IPS-18a (cell line): ENCODE measurements around the gene SFSWAP.

Experiments
- H3K27ac ChIP-seq: one replicate; pipeline ENCODE4 v1.5.1; 2013; ENCODE audit warnings: low read length
- H3K27me3 ChIP-seq: one replicate; pipeline ENCODE4 v1.6.1; 2013; ENCODE audit warnings: mild to moderate bottlenecking, low read length; ENCODE audit not compliant: control insufficient read depth, insufficient read depth
- H3K36me3 ChIP-seq: one replicate; pipeline ENCODE4 v1.6.1; 2013; ENCODE audit warnings: low read depth, low read length; ENCODE audit not compliant: control insufficient read depth
- H3K4me1 ChIP-seq: one replicate; pipeline ENCODE4 v1.6.1; 2013; ENCODE audit warnings: low read depth, low read length; ENCODE audit not compliant: control insufficient read depth
- H3K4me3 ChIP-seq: one replicate; pipeline ENCODE4 v1.5.1; 2013; ENCODE audit warnings: low read length
- H3K9ac ChIP-seq: one replicate; pipeline ENCODE4 v1.6.1; 2013; ENCODE audit warnings: mild to moderate bottlenecking, low read length, moderate library complexity
- H3K9me3 ChIP-seq: one replicate; pipeline ENCODE4 v1.6.1; 2013; ENCODE audit warnings: low read depth, low read length; ENCODE audit not compliant: control insufficient read depth

SFSWAP gene

DNA sequence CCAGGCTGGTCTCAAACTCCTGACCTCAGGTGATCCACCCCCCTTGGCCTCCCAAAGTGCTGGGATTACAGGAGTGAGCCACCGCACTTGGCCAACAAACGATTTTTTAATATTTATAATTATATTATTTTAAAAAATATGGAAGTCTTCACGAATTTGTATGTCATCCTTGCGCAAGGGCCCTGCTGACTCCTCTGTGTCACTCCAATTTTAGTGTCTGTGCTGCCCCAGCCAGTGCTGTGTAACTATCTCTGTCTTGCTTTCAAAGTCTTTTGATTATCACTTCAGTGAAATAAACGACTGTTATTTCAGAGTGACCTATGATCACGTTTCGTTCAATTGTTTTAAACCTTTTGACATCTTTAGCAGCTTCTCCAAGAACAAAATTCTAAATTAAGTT, 104.2 kb downstream of the SFSWAP start:
- Histone ChIP-seq H3K27me3 (no peaks in the 10 kb centered on the region), H3K4me1 (no peaks in the 10 kb centered on the region), H3K9ac (no peak overlapping the region), H3K36me3 (no peaks in the 10 kb centered on the region), H3K4me3 (no peak overlapping the region), H3K27ac (no peak overlapping the region), H3K9me3 (no peaks in the 10 kb centered on the region)

DNA sequence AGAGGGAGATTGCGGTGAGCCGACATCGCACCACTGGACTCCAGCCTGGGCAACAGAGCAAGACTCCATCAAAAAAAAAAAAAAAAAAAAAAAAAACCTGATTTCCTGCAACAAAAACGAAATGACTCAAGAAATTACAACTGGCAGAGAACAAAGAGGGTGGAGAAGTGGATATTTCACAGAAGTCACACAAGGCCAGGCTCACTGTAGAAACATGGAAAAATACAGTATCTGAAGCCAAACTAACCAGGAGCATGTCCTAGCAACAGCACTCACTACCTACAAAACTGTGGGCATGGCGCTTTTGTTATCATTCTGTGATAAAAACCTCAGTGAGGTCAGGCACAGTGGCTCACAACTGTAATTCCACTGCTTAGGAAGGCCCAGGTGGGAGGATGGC, 105.6 kb downstream of the SFSWAP start:
- H3K4me1 ChIP-seq = no peaks in the 10 kb centered on the region
- no peak overlapping the region for H3K9ac ChIP-seq
- H3K4me3 ChIP-seq = no peak overlapping the region
- no peak overlapping the region for H3K27ac ChIP-seq
- no peaks in the 10 kb centered on the region for H3K36me3 ChIP-seq
- H3K27me3 ChIP-seq = no peaks in the 10 kb centered on the region
- H3K9me3 ChIP-seq = no peaks in the 10 kb centered on the region

DNA sequence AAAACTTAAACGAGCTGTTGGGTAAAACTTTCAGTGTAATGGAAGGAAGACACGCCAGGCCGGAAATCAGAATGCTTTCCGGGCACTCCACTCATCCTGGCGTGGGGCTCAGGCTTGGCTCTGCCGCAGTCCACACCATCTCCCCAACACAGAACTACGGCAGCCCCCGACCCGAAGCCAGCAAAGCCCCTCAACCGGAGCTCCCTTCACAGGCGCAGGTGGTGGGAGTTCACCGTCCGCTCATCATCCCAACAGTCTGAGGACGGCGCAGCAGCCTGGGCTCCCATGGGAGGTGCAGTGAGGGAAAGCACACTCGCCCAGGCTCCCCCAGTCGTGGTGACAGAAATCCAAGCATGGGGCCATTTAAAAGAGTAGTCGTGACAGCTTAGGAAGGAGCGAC, 106.4 kb downstream of the SFSWAP start:
- Histone ChIP-seq H3K4me1 (no peaks in the 10 kb centered on the region), H3K9me3 (no peaks in the 10 kb centered on the region), H3K27ac (no peak overlapping the region), H3K9ac (no peak overlapping the region), H3K36me3 (no peaks in the 10 kb centered on the region), H3K4me3 (no peak overlapping the region), H3K27me3 (no peaks in the 10 kb centered on the region)

DNA sequence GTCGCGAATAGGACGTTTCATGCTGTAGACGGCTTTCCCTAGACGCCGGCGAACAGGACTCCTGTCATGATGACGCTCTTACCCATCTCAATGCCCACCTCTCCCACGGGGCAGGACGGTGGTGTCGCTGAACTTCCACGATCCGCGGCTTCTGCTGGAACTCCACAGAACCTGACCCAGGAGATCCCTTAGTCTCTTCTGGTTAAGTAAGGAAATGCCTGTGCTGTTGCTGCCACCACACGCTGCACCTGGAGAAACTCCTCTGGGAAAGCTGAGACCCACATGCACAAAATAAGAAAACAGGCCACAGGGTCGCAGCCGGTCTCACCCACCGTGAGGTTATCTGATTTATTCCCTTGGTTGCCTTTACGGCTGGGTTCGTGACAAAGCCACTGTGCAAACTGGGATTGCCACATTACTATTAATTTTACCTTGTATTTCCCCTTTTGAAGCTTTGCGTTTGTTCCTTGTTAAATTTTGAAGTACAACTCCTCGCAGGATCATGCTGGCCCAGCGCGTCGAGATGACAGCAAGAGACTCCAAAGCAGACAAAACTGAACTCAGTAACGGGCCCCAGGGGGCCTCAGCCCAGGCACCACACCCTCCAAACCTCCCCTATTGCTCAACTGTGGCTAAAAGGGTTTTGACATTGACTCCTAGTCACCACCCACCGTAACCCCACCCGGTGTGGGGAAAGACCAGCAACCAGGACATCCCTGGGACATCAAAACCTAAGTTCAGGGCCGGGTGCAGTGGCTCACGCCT, 108.1 kb downstream of the SFSWAP start:
- no peaks in the 10 kb centered on the region for H3K4me1 ChIP-seq
- H3K4me3 ChIP-seq = no peak overlapping the region
- no peak overlapping the region for H3K27ac ChIP-seq
- no peak overlapping the region for H3K9ac ChIP-seq
- no peaks in the 10 kb centered on the region for H3K36me3 ChIP-seq
- no peaks in the 10 kb centered on the region for H3K9me3 ChIP-seq
- H3K27me3 ChIP-seq = no peaks in the 10 kb centered on the region

DNA sequence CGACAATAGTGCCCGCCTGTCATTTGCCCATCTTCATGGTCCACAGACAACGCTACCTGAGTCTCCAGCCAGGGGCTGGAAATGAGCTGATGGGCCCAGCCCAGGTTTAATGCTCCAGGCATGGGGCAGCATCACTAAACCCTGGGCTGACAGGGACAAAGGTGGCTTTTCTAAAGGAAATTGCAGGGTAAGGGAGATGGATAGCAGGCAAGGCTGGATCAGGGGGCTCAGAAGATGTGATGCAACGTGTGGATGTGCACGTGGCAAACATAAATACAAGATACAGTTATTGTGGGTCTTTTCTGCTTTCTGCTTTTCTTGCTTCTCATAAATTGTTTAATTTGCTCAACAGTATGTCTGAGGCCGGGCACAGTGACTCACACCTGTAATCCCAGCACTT, 113.6 kb downstream of the SFSWAP start:
- no peak overlapping the region for H3K4me3 ChIP-seq
- H3K9me3 ChIP-seq = no peaks in the 10 kb centered on the region
- H3K36me3 ChIP-seq = no peaks in the 10 kb centered on the region
- no peak overlapping the region for H3K27ac ChIP-seq
- no peak overlapping the region for H3K9ac ChIP-seq
- H3K4me1 ChIP-seq = no peaks in the 10 kb centered on the region
- H3K27me3 ChIP-seq = peaks cover 7% of the 10 kb centered on the region

DNA sequence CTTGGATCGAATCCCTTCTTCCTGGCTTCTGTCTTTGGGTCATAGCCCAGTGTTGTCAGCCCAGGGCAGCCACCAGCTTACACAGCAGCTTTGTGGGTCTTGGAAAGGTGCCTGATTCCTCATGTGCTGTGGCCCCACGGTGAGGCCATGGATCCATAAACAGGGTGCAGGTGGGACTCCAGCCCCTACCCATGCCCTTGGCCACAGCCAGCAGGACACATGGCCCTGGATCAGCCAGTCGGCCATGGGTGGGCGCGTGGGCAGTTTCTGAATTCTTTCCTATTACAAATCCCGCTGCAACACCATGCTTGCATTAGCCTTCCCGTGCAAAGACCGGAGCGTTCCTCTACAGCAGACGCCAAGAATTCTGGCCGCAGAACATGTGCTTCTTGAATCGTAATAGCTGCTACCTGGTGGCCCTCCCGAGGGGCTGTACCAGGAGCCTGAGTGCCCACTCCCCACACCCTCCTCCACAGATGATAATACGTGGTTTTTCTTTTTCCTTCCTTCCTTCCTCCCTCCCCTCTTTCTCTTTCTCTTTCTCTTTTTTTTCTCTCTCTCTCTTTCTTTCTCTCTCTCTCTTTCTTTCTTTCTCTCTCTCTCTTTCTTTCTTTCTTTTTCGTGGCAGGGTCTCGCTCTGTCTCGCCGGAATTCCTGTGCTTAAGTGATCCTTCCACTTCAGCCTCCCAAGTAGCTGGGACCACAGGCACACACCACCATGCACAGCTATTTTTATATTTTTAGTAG, 114.4 kb downstream of the SFSWAP start:
- Histone ChIP-seq H3K27ac (no peak overlapping the region), H3K4me1 (no peaks in the 10 kb centered on the region), H3K36me3 (no peaks in the 10 kb centered on the region), H3K9ac (no peak overlapping the region), H3K9me3 (no peaks in the 10 kb centered on the region), H3K4me3 (no peak overlapping the region), H3K27me3 (peaks cover 13% of the 10 kb centered on the region)

DNA sequence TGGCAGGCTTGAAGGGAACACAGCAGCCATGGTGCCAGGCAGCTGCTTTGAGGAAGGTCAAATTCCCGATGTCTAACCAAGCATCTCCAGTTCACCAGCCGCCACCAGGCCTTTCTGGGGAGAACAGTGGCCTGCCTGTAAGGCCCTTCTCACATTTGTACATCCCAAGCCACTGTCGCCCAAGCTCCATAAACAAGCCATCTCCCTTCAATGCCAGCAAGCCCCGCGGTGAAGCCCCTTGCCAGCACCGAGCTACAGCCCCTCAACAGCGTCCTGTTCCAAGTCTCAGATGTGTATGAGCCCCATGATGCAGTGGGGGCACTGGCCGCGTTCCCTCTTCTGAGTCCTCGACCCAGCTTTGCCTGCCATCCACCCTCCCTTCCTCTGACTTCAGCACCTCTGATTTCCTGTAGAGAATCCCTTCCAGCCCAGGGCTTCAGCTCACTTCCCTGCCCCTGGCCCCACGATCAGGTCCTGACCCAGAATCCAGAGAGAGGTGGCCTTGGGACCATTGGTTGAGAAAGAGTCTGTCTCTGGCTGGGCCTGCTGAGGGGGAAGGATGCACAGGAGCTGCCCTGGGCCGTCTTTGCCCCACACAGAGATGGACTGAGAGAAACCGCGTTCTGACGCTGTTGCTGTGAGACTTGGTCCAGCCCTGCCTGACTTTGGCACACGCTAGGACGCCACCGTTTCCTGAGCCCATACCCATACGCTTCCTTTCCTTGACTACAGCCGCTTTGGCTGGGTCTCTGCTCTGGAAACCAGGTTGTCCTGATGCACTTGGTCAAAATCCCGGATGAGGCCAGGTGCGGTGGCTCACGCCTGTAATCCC, 115.4 kb downstream of the SFSWAP start:
- Histone ChIP-seq H3K4me1 (no peaks in the 10 kb centered on the region), H3K27me3 (peaks cover 13% of the 10 kb centered on the region), H3K36me3 (no peaks in the 10 kb centered on the region), H3K9ac (no peak overlapping the region), H3K9me3 (no peaks in the 10 kb centered on the region), H3K27ac (no peak overlapping the region), H3K4me3 (no peak overlapping the region)

DNA sequence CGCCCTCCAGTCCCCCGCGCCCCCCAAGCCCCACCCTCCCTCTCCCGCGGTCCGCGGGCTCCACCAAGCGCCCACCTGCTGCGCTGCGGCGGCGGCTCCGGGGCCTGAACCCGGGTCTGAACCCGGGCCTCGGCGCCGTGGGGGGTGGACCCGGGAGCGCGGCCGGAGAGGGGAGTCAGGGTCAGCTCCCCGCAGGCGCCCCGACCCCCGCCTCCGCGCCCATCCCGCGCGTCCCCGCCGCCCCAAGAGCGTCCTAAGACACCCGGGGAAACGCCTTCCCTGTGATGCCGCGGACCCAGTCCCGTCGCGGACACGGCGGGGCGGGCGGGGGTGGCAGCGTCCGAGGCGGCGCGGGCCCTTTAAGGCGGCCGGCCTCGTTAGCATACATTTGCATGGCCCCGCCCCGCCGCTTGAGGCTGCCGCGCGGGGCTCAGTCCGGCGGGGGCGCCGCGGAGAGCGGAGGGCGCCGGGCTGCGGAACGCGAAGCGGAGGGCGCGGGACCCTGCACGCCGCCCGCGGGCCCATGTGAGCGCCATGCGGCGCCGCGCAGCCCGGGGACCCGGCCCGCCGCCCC, 117.2 kb downstream of the SFSWAP start, which contains the start of gene MMP17:
Gene MMP17 (plus strand): TSS at position 433 of the 574 bp plus-strand sequence. CDS start 102 bp downstream, at position 535.
- H3K4me1 ChIP-seq = no peaks in the 10 kb centered on the region
- H3K9me3 ChIP-seq = no peaks in the 10 kb centered on the region
- H3K9ac ChIP-seq = peak within 1 kb of the TSS; percentile 39
- no peaks in the 10 kb centered on the region for H3K36me3 ChIP-seq
- H3K27me3 ChIP-seq = peaks cover 13% of the 10 kb centered on the region
- peak within 1 kb of the TSS; percentile 73 for H3K4me3 ChIP-seq
- H3K27ac ChIP-seq = no peak within 1 kb of the TSS

DNA sequence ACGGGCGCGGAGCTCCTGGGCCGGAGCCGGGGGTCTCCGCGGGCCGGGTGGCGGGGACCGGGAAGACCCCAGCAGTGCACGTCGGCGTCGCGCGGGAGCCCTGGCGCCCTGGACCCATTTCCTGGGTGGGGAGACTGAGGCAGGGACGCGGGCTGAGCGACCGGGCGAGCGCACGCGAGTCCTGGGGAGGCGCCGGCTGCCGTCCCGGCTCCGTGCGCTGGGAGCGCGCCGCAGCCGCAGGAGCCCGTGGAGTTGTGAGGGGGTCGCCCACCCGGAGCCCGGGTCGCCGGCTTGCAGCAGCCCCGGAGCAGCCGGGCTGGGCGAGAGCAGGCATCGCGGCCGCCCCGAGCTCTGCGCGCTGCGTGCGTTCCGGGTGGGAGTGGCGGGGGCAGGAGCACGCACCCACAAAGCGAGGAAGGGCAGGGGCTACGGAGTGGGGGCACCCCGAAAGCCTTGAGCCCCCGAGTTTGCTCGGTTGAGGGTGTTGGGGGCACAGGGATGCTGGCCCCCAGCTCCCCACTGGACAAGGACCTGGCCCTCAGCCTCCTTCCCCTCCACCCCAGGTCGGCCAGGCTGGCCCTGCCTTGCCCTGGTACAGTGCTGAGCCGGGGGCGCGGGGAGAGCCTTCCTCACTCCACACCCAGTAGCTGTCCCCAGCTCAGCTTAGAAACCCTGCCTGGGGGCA, 117.9 kb downstream of the SFSWAP start:
- peak overlapping the region; percentile 39 for H3K9ac ChIP-seq
- no peaks in the 10 kb centered on the region for H3K9me3 ChIP-seq
- peaks cover 13% of the 10 kb centered on the region for H3K27me3 ChIP-seq
- no peaks in the 10 kb centered on the region for H3K36me3 ChIP-seq
- no peaks in the 10 kb centered on the region for H3K4me1 ChIP-seq
- peak overlapping the region; percentile 73 for H3K4me3 ChIP-seq
- H3K27ac ChIP-seq = no peak overlapping the region

DNA sequence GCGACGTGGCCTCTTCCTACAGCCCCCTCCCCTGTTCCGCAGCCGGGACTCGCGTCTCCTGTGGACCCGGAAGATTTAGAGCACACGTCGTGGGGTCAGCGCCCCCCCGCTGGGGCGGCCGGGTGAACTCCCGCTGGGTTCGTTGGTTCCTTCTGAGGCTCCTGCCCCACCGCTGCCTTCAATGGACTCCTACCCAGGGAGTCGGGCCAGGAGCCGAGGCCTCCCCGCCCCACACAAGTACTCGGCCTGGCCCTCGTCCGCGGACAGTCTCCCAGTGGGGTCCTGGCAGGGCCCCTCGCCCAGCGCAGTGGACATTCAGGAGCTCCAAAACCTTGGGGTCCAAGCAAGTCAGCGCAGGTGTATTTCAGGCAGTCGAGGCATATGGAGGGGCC, 118.5 kb downstream of the SFSWAP start:
- peak overlapping the region; percentile 39 for H3K9ac ChIP-seq
- H3K4me3 ChIP-seq = peak overlapping the region; percentile 73
- H3K27me3 ChIP-seq = peaks cover 13% of the 10 kb centered on the region
- no peaks in the 10 kb centered on the region for H3K9me3 ChIP-seq
- H3K27ac ChIP-seq = no peak overlapping the region
- no peaks in the 10 kb centered on the region for H3K36me3 ChIP-seq
- H3K4me1 ChIP-seq = no peaks in the 10 kb centered on the region
